SK-N-SH treated with all-trans-retinoic acid at 6 μM for 48 hours (cell line): ENCODE measurements around the gene PKD1.

Experiments
- ATAC-seq: fragments of 200-7000 bp; cut with Tn5 transposase; 3 replicates; pipeline ENCODE4 v1.9.1; 2020; ENCODE audit warnings: mild to moderate bottlenecking, moderate library complexity
- ARNTL ChIP-seq: fragments of 450-650 bp; formaldehyde crosslinking; IDR thresholded peaks from 2 replicates; pipeline ENCODE4 v1.5.0; 2020; ENCODE audit warnings: low read depth, mild to moderate bottlenecking, moderate library complexity, borderline replicate concordance
- BACH2 ChIP-seq: fragments of 250-450 bp; sonication (Bioruptor Pico); IDR thresholded peaks from 2 replicates; pipeline ENCODE4 v1.9.0; 2021; ENCODE audit warnings: mild to moderate bottlenecking, borderline replicate concordance
- CSDC2 ChIP-seq: fragments of 250-450 bp; sonication (Bioruptor Pico); IDR thresholded peaks from 2 replicates; pipeline ENCODE4 v1.5.0; 2020; ENCODE audit warnings: mild to moderate bottlenecking, moderate library complexity
- ESRRG ChIP-seq: fragments of 250-450 bp; sonication (Bioruptor Pico); IDR thresholded peaks from 2 replicates; pipeline ENCODE4 v1.6.1; 2021; ENCODE audit warnings: mild to moderate bottlenecking
- GLIS3 ChIP-seq: fragments of 250-450 bp; sonication (Bioruptor Pico); IDR thresholded peaks from 2 replicates; pipeline ENCODE4 v1.5.0; 2020; ENCODE audit warnings: mild to moderate bottlenecking, moderate library complexity
- ISL1 ChIP-seq: fragments of 250-450 bp; sonication (Bioruptor Pico); IDR thresholded peaks from 2 replicates; pipeline ENCODE4 v2.1.2; 2022; ENCODE audit warnings: mild to moderate bottlenecking, moderate library complexity
- OSR1 ChIP-seq: fragments of 250-450 bp; sonication (Bioruptor Pico); IDR thresholded peaks from 2 replicates; pipeline ENCODE4 v1.8.0; 2022; ENCODE audit warnings: moderate library complexity, mild to moderate bottlenecking, inconsistent platforms
- PATZ1 ChIP-seq: fragments of 250-450 bp; sonication (Bioruptor Pico); IDR thresholded peaks from 2 replicates; pipeline ENCODE4 v1.8.0; 2020; ENCODE audit warnings: mild to moderate bottlenecking, moderate library complexity, borderline replicate concordance
- PPARA ChIP-seq: fragments of 250-450 bp; sonication (Bioruptor Pico); IDR thresholded peaks from 2 replicates; pipeline ENCODE4 v1.5.0; 2020; ENCODE audit warnings: mild to moderate bottlenecking, borderline replicate concordance
- RARB ChIP-seq: fragments of 250-450 bp; sonication (Bioruptor Pico); IDR thresholded peaks from 2 replicates; pipeline ENCODE4 v1.8.0; 2021; ENCODE audit warnings: mild to moderate bottlenecking, moderate library complexity
- TOX ChIP-seq: fragments of 250-450 bp; sonication (Bioruptor Pico); IDR thresholded peaks from 2 replicates; pipeline ENCODE4 v1.8.0; 2021; ENCODE audit warnings: mild to moderate bottlenecking, moderate library complexity, borderline replicate concordance
- ZC3H10 ChIP-seq: fragments of 250-450 bp; sonication (Bioruptor Pico); IDR thresholded peaks from 2 replicates; pipeline ENCODE4 v1.5.1; 2021; ENCODE audit warnings: mild to moderate bottlenecking, moderate library complexity
- ZFP30 ChIP-seq: fragments of 450-650 bp; formaldehyde crosslinking; IDR thresholded peaks from 2 replicates; pipeline ENCODE4 v1.5.0; 2022; ENCODE audit warnings: mild to moderate bottlenecking, moderate library complexity
- ZNF565 ChIP-seq: fragments of 450-650 bp; formaldehyde crosslinking; conservative IDR thresholded peaks from 2 replicates; pipeline ENCODE4 v1.5.0; 2020; ENCODE audit warnings: low read depth, mild to moderate bottlenecking, moderate library complexity
- ZNF70 ChIP-seq: fragments of 450-650 bp; formaldehyde crosslinking; IDR thresholded peaks from 2 replicates; pipeline ENCODE4 v1.5.0; 2020; ENCODE audit warnings: mild to moderate bottlenecking, moderate library complexity
- ZNF8 ChIP-seq: fragments of 450-650 bp; formaldehyde crosslinking; IDR thresholded peaks from 2 replicates; pipeline ENCODE4 v1.5.0; 2020; ENCODE audit warnings: mild to moderate bottlenecking, moderate library complexity
- TF ChIP-seq, protein P1 (sequence below): fragments of 250-450 bp; sonication (Bioruptor Pico); IDR thresholded peaks from 2 replicates; pipeline ENCODE4 v1.5.1; 2021; ENCODE audit warnings: mild to moderate bottlenecking, moderate library complexity
- TF ChIP-seq, protein P2 (sequence below): fragments of 250-450 bp; sonication (Bioruptor Pico); IDR thresholded peaks from 2 replicates; pipeline ENCODE4 v1.5.1; 2020; ENCODE audit warnings: low read depth, mild to moderate bottlenecking, moderate library complexity
- TF ChIP-seq, protein P3 (sequence below): fragments of 250-450 bp; sonication (Bioruptor Pico); IDR thresholded peaks from 2 replicates; pipeline ENCODE4 v1.5.0; 2020; ENCODE audit warnings: mild to moderate bottlenecking, moderate library complexity
- TF ChIP-seq, protein P4 (sequence below): fragments of 250-450 bp; sonication (Bioruptor Pico); IDR thresholded peaks from 2 replicates; pipeline ENCODE4 v1.8.0; 2021; ENCODE audit warnings: low read depth, mild to moderate bottlenecking, moderate library complexity, borderline replicate concordance

The PKD1 gene

DNA sequence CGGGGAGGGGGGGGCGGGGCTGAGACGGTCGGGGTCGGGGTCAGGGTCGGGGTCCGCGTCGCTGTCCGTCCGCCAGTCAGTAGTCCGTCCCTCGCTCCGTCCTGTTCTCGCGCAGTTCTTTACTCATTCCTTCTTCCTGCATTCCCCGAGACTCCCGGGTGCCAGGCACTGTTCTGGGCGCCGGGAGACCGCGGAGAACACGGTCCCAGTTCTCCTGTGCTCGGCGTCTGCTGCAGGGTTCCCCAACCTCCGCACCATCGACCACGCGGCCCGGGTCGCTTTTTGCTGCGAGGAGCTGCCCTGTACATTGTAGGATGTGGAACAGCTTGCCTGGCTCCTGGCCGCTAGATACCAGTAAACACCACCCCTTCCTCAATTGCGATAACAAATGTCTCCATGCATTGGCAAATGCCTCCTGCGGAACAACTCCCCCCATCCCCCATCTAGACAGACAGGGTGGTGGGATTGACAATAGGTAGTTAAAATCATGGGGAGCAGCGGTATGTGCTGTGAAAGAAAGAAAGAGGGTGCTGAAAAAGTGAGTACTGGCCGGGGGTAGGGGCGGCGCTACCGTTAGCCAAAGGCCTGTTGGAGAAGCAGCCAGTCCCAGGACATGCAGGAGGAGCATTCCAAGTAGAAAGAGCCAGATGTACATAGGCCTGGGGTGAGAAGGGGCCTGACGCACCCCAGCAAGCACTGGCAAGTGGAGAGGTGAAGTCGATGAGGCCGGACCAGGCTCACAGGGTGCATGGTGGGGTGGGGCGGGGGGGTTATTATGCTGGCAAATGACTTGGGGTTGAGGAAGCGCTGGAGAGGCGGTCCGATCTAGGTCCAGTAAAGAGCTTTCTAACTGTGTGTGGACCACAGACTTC is 20.5 kb upstream of the PKD1 start:
- TF ChIP-seq PATZ1 (no peak), ZFP30 (CRISPR knock-in tag) (no peak), ZNF565 (CRISPR knock-in tag) (no peak), ESRRG (CRISPR knock-in tag) (no peak), ZNF8 (no peak), TOX (no peak), ZC3H10 (CRISPR knock-in tag) (no peak), ARNTL (CRISPR knock-in tag) (no peak), ZNF70 (no peak), OSR1 (CRISPR knock-in tag) (no peak)
- TF ChIP-seq, protein P1, sequence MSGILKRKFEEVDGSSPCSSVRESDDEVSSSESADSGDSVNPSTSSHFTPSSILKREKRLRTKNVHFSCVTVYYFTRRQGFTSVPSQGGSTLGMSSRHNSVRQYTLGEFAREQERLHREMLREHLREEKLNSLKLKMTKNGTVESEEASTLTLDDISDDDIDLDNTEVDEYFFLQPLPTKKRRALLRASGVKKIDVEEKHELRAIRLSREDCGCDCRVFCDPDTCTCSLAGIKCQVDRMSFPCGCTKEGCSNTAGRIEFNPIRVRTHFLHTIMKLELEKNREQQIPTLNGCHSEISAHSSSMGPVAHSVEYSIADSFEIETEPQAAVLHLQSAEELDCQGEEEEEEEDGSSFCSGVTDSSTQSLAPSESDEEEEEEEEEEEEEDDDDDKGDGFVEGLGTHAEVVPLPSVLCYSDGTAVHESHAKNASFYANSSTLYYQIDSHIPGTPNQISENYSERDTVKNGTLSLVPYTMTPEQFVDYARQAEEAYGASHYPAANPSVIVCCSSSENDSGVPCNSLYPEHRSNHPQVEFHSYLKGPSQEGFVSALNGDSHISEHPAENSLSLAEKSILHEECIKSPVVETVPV (CRISPR knock-in tag), result no peak
- TF ChIP-seq, protein P2, sequence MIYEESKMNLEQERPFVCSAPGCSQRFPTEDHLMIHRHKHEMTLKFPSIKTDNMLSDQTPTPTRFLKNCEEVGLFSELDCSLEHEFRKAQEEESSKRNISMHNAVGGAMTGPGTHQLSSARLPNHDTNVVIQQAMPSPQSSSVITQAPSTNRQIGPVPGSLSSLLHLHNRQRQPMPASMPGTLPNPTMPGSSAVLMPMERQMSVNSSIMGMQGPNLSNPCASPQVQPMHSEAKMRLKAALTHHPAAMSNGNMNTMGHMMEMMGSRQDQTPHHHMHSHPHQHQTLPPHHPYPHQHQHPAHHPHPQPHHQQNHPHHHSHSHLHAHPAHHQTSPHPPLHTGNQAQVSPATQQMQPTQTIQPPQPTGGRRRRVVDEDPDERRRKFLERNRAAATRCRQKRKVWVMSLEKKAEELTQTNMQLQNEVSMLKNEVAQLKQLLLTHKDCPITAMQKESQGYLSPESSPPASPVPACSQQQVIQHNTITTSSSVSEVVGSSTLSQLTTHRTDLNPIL, result no peak
- TF ChIP-seq, protein P3, sequence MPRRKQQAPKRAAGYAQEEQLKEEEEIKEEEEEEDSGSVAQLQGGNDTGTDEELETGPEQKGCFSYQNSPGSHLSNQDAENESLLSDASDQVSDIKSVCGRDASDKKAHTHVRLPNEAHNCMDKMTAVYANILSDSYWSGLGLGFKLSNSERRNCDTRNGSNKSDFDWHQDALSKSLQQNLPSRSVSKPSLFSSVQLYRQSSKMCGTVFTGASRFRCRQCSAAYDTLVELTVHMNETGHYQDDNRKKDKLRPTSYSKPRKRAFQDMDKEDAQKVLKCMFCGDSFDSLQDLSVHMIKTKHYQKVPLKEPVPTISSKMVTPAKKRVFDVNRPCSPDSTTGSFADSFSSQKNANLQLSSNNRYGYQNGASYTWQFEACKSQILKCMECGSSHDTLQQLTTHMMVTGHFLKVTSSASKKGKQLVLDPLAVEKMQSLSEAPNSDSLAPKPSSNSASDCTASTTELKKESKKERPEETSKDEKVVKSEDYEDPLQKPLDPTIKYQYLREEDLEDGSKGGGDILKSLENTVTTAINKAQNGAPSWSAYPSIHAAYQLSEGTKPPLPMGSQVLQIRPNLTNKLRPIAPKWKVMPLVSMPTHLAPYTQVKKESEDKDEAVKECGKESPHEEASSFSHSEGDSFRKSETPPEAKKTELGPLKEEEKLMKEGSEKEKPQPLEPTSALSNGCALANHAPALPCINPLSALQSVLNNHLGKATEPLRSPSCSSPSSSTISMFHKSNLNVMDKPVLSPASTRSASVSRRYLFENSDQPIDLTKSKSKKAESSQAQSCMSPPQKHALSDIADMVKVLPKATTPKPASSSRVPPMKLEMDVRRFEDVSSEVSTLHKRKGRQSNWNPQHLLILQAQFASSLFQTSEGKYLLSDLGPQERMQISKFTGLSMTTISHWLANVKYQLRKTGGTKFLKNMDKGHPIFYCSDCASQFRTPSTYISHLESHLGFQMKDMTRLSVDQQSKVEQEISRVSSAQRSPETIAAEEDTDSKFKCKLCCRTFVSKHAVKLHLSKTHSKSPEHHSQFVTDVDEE (CRISPR knock-in tag), result no peak
- TF ChIP-seq, protein P4, sequence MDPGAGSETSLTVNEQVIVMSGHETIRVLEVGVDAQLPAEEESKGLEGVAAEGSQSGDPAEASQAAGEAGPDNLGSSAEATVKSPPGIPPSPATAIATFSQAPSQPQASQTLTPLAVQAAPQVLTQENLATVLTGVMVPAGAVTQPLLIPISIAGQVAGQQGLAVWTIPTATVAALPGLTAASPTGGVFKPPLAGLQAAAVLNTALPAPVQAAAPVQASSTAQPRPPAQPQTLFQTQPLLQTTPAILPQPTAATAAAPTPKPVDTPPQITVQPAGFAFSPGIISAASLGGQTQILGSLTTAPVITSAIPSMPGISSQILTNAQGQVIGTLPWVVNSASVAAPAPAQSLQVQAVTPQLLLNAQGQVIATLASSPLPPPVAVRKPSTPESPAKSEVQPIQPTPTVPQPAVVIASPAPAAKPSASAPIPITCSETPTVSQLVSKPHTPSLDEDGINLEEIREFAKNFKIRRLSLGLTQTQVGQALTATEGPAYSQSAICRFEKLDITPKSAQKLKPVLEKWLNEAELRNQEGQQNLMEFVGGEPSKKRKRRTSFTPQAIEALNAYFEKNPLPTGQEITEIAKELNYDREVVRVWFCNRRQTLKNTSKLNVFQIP, result no peak
- peak; percentile 22 for ATAC-seq

DNA sequence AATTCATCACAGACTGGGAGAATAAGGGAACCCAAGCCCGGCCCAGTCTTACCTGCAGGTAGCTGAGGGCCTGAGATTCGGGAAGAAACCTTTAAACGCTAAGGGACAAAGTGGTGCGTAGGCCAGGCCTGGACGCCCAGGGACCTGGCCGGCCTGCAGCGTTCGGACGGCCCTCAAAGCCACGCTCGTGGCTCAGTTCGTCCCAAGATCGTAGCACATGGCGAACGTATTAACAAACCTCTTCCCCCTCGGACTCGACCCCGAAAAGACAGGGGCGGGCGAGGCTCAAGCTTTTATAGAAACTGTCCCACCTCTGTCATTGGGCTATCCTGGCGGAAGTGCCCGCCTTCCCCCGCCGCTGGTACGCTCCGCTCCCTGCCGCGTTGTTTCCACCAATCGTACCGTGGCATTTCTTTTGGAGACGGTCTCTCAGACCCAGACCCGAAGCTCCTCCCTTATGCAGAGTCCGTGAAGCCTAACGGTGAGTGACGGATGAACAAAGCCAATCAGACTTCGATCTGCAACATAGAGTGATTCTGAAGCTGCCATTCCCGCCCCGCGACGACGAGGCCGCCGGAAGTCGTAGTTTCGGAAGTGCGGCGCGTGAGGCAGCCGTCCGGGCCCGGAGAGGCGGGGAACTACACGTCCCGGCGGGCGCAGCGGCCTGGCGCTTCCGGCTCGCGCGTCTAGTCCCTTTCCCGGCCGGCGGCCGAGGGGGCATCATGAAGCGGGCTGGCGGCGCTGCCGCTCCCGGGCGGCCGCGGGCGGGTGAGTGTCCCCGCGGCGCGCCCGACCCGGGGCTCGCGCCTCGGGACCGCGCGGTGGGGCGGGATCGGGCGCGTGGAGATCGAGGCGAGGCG is 19.6 kb upstream of the PKD1 start, which contains the start of gene TRAF7:
TRAF7 (plus strand) TSS at position 692 of the 860 bp plus-strand sequence. CDS start 8,139 bp downstream, outside the sequence.
- TF ChIP-seq CSDC2, result no peak
- TF ChIP-seq GLIS3 (CRISPR knock-in tag), result peak; percentile 84; the same call in 1 of the 2 replicates
- no peak for TF ChIP-seq ESRRG (CRISPR knock-in tag)
- TF ChIP-seq ISL1 (CRISPR knock-in tag), result no peak
- TF ChIP-seq OSR1 (CRISPR knock-in tag), result no peak
- no peak for TF ChIP-seq PPARA (CRISPR knock-in tag)
- TF ChIP-seq TOX, result peak; percentile 81
- 0 out of 2 replicates have a peak, but pooled peaks have one; percentile 71 for TF ChIP-seq RARB (CRISPR knock-in tag)
- TF ChIP-seq PATZ1, result peak; percentile 60; the same call in 1 of the 2 replicates
- TF ChIP-seq BACH2, result no peak
- TF ChIP-seq, protein P1 (CRISPR knock-in tag), result peak; percentile 71; the same call in 1 of the 2 replicates
- TF ChIP-seq ZC3H10 (CRISPR knock-in tag), result no peak
- TF ChIP-seq, protein P2, result no peak; the same call in none of the 2 replicates
- peak; percentile 88 for ATAC-seq
